Stimulated activated CD4-positive, alpha-beta T cell treated with anti-CD3 and anti-CD28 coated beads, TNF-alpha, amount 100 ng/mL, for 4 hours (primary cell): Measurements from ENCODE around the gene KCNQ1OT1.

Experiments
- DNase-seq, 3 experiments: peaks; one replicate each; pipeline ENCODE4 v3.0.0-alpha.2; 2020; ENCODE audit warnings: low read depth in 3 of 3

Gene KCNQ1OT1

GRCh38 chr11:2599561-2600189 lies 100.1 kb downstream of the KCNQ1OT1 start:
- DNase-seq = no peak

GRCh38 chr11:2595204-2595603 lies 104.6 kb downstream of the KCNQ1OT1 start:
- no peak for DNase-seq

- DNase-seq = no peak
Measured at GRCh38 chr11:2594267-2594666, 105.5 kb downstream of the KCNQ1OT1 start.

GRCh38 chr11:2593393-2593950 lies 106.3 kb downstream of the KCNQ1OT1 start:
- no peak for DNase-seq

- no peak for DNase-seq
Measured at GRCh38 chr11:2592559-2593392, 107.0 kb downstream of the KCNQ1OT1 start.

GRCh38 chr11:2591805-2592204 lies 108.0 kb downstream of the KCNQ1OT1 start:
- no peak for DNase-seq

- DNase-seq = no peak
Measured at GRCh38 chr11:2590965-2591754, 108.6 kb downstream of the KCNQ1OT1 start.

GRCh38 chr11:2590131-2590964 lies 109.4 kb downstream of the KCNQ1OT1 start:
- no peak for DNase-seq

GRCh38 chr11:2589538-2589934 lies 110.3 kb downstream of the KCNQ1OT1 start:
- DNase-seq = no peak

GRCh38 chr11:2588809-2589537 lies 110.8 kb downstream of the KCNQ1OT1 start:
- DNase-seq = no peak

- DNase-seq = no peak
Measured at GRCh38 chr11:2587976-2588748, 111.6 kb downstream of the KCNQ1OT1 start.

GRCh38 chr11:2587132-2587930 lies 112.5 kb downstream of the KCNQ1OT1 start:
- no peak for DNase-seq

- DNase-seq = no peak
Measured at GRCh38 chr11:2586793-2587131, 113.0 kb downstream of the KCNQ1OT1 start.

GRCh38 chr11:2586087-2586792 lies 113.6 kb downstream of the KCNQ1OT1 start:
- DNase-seq = no peak

- no peak for DNase-seq
Measured at GRCh38 chr11:2585566-2586086, 114.2 kb downstream of the KCNQ1OT1 start.

- no peak for DNase-seq
Measured at GRCh38 chr11:2584812-2585565, 114.8 kb downstream of the KCNQ1OT1 start.

- no peak for DNase-seq
Measured at GRCh38 chr11:2584434-2584811, 115.4 kb downstream of the KCNQ1OT1 start.

GRCh38 chr11:2583605-2583958 lies 116.2 kb downstream of the KCNQ1OT1 start:
- DNase-seq = no peak
